GM10248 (cell line): Measurements from ENCODE around the gene CLIP3.
A peak's percentile ranks its signal among the peaks of the same experiment; 100 is the strongest.
"Not testable (repeated sequence)": the region's sequence is repeated elsewhere in the genome, so short reads cannot be mapped to it uniquely, and the experiment has no call there.

Source experiments
- CTCF ChIA-PET: fragments of 300-600 bp; sonication (Branson Sonifier 250); formaldehyde crosslinking; extraction: SDS; loops from one replicate; lab custom pipeline; 2021; ENCODE audit warnings: antibody characterized with exemption; lab: Yijun Ruan, JAX
- POLR2A ChIA-PET: fragments of 350-650 bp; sonication (Branson Sonifier 250); formaldehyde crosslinking; extraction: SDS; loops from one replicate; lab custom pipeline; 2020; ENCODE audit warnings: antibody characterized with exemption; lab: Yijun Ruan, JAX
- DNase-seq: peaks from one replicate; pipeline ENCODE4 v3.0.0; 2012; ENCODE audit errors: extremely low spot score
- TF ChIP-seq, protein P1 (sequence below): IDR thresholded peaks from 2 replicates; pipeline ENCODE4 v1.5.1; 2012; ENCODE audit warnings: mild to moderate bottlenecking, low read depth; ENCODE audit errors: extremely low read depth, missing control alignments, control extremely low read depth

The CLIP3 gene

DNA sequence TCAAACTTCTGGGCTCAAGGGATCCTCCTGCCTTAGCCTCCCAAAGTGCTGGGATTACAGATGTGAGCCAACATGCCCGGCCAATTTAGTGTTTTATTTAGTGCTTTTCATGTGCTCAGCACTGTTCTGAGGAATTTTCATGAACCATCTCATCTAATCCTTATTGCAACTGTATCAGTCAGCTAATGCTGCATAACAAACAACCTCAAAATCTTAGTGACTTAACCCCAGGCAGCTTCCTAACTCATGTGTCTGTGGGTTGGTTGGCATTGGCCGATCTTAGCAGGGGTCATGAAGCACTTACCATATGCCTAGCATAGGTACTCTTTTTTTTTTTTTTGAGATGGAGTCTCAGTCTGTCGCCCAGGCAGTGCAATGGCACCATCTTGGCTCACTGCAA is 43.8 kb downstream of the CLIP3 start:
- ChIA-PET POLR2A (interaction anchor here (0.7 kb wide), 1 partner anchor 14 kb away, joined by 4 read pairs; no protein-coding TSS in a partner anchor), CTCF (no interaction called here)
- TF ChIP-seq, protein P1, sequence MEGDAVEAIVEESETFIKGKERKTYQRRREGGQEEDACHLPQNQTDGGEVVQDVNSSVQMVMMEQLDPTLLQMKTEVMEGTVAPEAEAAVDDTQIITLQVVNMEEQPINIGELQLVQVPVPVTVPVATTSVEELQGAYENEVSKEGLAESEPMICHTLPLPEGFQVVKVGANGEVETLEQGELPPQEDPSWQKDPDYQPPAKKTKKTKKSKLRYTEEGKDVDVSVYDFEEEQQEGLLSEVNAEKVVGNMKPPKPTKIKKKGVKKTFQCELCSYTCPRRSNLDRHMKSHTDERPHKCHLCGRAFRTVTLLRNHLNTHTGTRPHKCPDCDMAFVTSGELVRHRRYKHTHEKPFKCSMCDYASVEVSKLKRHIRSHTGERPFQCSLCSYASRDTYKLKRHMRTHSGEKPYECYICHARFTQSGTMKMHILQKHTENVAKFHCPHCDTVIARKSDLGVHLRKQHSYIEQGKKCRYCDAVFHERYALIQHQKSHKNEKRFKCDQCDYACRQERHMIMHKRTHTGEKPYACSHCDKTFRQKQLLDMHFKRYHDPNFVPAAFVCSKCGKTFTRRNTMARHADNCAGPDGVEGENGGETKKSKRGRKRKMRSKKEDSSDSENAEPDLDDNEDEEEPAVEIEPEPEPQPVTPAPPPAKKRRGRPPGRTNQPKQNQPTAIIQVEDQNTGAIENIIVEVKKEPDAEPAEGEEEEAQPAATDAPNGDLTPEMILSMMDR = no peak
- DNase-seq = no peak

DNA sequence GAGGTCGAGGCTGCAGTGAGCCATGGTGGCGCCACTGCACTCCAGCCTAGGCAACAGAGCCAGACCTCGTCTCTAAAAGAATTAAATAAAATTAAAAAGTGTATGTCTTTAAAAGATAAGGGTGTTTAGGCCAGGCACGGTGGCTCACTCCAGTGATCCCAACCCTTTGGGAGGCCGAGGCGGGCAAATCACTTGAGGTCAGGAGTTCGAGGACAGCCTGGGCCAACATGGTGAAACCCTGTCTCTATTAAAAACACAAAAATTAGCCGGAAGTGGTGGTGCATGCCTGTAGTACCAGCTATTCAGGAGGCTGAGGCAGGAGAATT is 45.1 kb downstream of the CLIP3 start:
- no peak for DNase-seq
- TF ChIP-seq, protein P1 = no peak
- CTCF ChIA-PET = interaction anchor here (1.3 kb wide), 1 partner anchor 11 kb away, joined by 3 read pairs; no protein-coding TSS in a partner anchor
- POLR2A ChIA-PET = no interaction called here

DNA sequence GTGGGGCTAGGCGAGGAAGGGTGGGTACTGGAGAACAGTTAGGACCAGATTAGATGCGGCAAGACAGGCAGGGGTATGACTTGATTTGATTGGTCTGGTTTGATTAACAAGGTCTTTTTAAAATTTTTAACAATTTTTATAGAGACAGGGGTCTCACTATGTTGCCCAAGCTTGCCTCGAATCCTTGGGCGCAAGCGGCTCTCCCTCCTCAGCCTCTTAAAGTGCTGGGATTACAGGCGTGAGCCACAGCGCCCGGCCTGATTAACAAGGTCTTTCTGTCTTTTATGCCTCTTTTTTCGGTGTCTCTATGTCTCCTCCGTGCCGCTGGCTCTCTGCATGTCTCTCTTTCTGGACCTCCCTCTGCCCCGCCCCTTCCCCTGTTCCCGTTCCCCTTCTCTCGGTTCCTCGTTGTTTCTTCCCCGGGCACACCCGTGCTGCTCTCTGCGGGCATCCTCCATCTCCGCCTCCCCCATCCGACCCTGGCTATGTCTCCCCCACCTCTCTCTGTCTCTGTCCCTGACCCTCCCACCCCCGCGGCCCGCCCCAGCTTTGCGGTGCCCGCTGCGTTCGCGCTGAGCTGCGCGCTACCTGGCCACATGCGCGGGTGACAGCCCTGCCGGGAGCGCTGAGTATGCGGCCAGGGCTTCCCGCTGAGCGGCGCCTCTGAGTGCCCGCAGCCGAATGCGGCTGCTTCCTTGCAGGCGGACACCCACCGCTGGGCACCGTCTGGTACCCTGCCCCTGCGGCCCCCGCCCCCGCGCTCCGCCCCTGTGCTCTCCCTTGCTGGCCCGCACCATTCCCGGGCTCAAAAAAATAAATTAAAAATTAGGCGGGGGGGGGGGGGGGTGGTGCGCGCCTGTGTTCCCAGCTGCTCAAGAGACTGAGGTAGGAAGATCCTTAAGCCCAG is 45.8 kb downstream of the CLIP3 start:
- CTCF ChIA-PET = interaction anchor here (1.0 to 1.3 kb wide), 2 partner anchors 10 to 19 kb away, joined by 3 to 4 read pairs; no protein-coding TSS in a partner anchor
- POLR2A ChIA-PET = no interaction called here
- peak; percentile 56 for DNase-seq

DNA sequence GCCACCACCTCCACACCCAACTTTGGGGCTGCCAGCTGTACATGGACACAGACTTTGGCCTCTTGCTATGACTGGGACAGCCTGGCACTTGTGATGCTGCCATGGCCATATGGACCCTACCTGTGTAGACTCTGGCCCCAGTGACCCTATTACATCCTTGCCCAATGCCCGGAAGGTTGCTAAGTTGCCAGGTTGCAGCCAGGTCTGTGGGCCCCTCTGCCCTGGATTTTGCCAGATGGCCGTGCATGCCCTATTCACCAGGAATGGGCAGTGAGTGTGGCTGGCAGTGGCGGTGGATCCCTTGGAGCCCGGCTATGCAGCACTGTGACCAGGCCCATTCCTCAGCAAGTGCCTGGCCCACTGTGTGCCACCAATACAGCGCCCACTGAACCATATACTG is 46.6 kb downstream of the CLIP3 start:
- ChIA-PET POLR2A (no interaction called here), CTCF (interaction anchor here (1.0 to 1.3 kb wide), 2 partner anchors 9 to 18 kb away, joined by 3 to 4 read pairs; no protein-coding TSS in a partner anchor)
- DNase-seq = no peak
- TF ChIP-seq, protein P1 = no peak

More for the DNA sequence above, 45.8 kb downstream of the CLIP3 start:
- TF ChIP-seq, protein P1 = no peak

DNA sequence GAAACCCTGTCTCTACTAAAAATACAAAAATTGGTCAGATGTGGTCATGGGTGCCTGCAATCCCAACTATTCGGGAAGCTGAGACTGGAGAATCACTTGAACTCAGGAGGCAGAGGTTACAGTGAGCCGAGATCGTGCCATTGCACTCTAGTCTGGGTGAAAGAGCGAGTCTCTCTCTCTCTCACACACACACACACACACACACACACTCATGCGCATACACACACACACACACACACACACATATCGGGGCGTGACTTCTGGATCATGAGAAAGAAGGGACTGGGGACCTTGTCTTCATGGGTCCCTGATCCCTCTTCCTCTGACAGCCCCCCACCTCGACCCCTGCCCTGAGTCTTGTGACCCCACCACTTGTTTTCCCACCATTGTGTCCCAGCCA is 49.5 kb downstream of the CLIP3 start:
- CTCF ChIA-PET = no interaction called here

DNA sequence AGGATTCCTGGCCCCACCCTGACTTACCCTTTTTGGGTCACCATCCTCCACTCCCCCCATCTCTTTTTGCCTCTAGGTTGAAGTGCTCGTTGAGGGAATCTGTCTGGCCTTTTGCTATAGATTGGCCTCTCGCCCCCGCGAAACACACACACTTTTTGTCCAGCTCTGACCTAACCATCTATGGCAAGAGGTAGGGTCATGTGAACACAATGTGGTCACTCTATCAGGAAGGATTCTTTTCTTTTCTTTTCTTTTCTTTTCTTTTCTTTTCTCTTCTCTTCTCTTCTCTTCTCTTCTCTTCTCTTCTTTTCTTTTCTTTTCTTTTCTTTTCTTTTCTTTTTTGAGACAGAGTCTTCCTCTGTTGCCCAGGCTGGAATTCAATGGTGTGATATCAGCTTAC is 51.7 kb downstream of the CLIP3 start:
- DNase-seq, POLR2A ChIA-PET, CTCF ChIA-PET: not testable (repeated sequence)

More for the DNA sequence above, 49.5 kb downstream of the CLIP3 start:
- POLR2A ChIA-PET = no interaction called here
- TF ChIP-seq, protein P1 = no peak
- no peak for DNase-seq

DNA sequence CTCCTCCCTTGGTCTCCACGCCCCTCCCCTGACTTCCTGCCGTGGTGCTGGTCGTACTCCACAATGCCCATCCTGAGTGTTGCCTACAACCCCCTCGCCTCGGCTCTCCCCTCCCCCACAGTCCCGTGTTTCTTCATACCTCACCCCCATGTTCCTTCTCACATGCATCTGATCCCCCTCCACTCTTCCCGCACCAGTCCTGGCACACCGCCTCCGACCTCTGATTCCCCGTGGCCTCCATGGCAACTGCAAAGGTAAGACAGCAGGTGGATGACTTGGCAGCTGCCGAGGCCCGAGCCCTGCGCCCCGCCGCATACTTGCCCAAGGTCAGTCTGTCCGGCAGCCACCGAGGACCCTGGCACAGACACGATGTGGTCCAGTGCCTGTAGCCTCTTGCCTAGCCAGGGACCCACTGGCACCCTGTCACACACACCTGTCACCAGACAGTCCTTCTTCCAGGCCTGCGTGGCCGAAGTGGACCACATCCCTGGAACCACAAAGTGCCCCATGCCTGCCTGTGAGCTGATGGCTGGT is 53.8 kb downstream of the CLIP3 start:
- no peak for DNase-seq
- TF ChIP-seq, protein P1 = no peak
- CTCF ChIA-PET = no interaction called here
- POLR2A ChIA-PET = no interaction called here
